GM21423 (cell line): ENCODE data around the gene TNFAIP8.

Source experiments
- ATAC-seq: cut with Tn5 transposase; IDR thresholded peaks from one replicate; pipeline ENCODE4 v1.9.1; 2021; ENCODE audit warnings: mild to moderate bottlenecking, moderate library complexity; ENCODE audit not compliant: unreplicated experiment

TNFAIP8 gene

GRCh38 chr5:119365847-119366539 lies 10.2 kb downstream of the TNFAIP8 start:
- no peak for ATAC-seq

- ATAC-seq = peak; percentile 27
Measured at GRCh38 chr5:119366540-119366881, 10.7 kb downstream of the TNFAIP8 start.

GRCh38 chr5:119367502-119368237 lies 11.9 kb downstream of the TNFAIP8 start:
- ATAC-seq = peak; percentile 75

- no peak for ATAC-seq
Measured at GRCh38 chr5:119368238-119368630, 12.4 kb downstream of the TNFAIP8 start.

GRCh38 chr5:119370486-119370885 lies 14.7 kb downstream of the TNFAIP8 start:
- ATAC-seq = no peak

- ATAC-seq = no peak
Measured at GRCh38 chr5:119371146-119371545, 15.3 kb downstream of the TNFAIP8 start.

GRCh38 chr5:119373449-119373858 lies 17.6 kb downstream of the TNFAIP8 start:
- peak; percentile 82 for ATAC-seq

- no peak for ATAC-seq
Measured at GRCh38 chr5:119374901-119375300, 19.1 kb downstream of the TNFAIP8 start.

- ATAC-seq = no peak
Measured at GRCh38 chr5:119377066-119377465, 21.2 kb downstream of the TNFAIP8 start.

- ATAC-seq = no peak
Measured at GRCh38 chr5:119378075-119378700, 22.4 kb downstream of the TNFAIP8 start.

- no peak for ATAC-seq
Measured at GRCh38 chr5:119379096-119379495, 23.3 kb downstream of the TNFAIP8 start.

GRCh38 chr5:119379942-119380547 lies 24.2 kb downstream of the TNFAIP8 start:
- ATAC-seq = no peak

GRCh38 chr5:119382169-119382568 lies 26.4 kb downstream of the TNFAIP8 start:
- ATAC-seq = no peak

GRCh38 chr5:119383008-119383407 lies 27.2 kb downstream of the TNFAIP8 start:
- no peak for ATAC-seq

- ATAC-seq = peak; percentile 33
Measured at GRCh38 chr5:119385136-119385535, 29.3 kb downstream of the TNFAIP8 start.

- peak; percentile 22 for ATAC-seq
Measured at GRCh38 chr5:119385536-119386128, 29.8 kb downstream of the TNFAIP8 start.

GRCh38 chr5:119386596-119387344 lies 31.0 kb downstream of the TNFAIP8 start:
- no peak for ATAC-seq

GRCh38 chr5:119387945-119388618 lies 32.3 kb downstream of the TNFAIP8 start:
- no peak for ATAC-seq

- ATAC-seq = no peak
Measured at GRCh38 chr5:119388619-119389190, 32.9 kb downstream of the TNFAIP8 start.
